OCI-M1 (cell line): ENCODE data around the gene SPTAN1.

Experiments
- DNase-seq: peaks from one replicate; lab custom pipeline; 2025; lab: John Stamatoyannopoulos, UW

The SPTAN1 gene

DNA sequence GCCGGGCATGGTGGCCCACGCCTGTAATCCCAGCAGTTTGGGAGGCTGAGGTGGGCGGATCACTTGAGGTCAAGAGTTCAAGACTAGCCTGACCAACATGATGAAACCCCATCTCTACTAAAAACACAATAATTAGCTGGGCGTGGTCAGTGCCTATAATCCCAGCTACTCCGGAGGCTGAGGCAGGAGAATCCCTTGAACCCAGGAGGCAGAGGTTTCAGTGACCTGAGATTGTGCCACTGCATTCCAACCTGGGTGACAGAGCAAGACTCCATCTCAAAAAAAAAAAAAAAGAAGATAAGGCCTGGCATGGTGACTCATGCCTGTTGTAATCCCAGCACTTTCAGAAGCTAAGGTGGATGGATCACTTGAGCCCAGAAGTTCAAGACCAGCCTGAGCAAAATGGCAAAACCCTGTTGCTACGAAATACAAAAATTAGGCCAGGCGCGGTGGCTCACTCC, 114.1 kb downstream of the SPTAN1 start:
- peak; percentile 28 for DNase-seq

DNA sequence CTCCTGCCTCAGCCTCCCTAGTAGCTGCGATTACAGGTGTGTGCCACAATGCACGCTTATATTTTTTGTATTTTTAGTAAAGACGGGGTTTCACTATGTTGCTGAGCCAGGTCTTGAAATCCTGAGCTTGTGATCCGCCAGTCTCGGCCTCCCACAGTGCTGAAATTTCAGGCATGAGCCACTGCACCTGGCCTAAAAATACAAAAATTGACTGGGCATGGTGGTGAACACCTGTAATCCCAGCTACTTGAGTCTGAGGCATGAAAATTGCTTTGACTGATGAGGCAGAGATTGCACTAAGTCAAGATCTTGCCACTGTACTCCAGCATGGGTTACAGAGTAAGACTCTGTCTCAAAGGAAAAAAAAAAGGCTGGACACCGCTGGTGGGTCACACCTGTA, 117.4 kb downstream of the SPTAN1 start:
- DNase-seq, result no peak

DNA sequence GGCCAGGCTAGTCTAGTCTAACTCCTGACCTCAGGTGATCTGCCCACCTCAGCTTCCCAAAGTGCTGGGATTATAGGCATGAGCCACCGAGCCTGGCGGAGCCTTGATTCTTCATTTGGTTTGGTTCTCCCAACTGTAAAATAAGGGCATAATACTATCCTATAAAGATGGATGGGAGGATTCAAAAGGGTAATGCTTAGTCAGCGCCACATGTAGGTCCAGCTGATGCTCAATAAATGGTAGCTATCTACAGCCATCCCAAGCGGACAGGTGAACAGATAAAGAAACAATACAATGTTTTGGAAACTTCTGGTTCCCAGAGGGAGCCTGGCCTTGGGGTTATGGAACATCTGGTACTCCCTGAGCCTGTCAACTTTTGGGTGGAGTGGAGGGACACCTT, 123.0 kb downstream of the SPTAN1 start:
- no peak for DNase-seq

DNA sequence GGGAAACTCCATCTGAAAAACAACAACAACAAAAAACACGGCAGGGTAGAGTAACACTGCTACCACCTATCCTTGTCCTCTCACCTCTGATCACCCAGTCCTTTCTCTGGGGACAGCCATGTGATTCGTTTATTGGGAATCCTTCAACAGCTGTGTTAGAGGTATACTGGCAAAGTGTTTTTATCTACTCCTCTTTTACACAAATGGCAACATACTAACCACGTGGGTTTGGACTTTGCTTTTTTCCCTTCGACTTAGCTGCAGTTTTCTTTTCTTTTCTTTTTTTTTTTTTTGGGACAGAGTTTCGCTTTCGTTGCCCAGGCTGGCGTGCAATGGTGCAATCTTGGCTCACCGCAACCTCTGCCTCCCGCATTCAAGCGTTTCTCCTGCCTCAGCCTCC, 125.4 kb downstream of the SPTAN1 start:
- DNase-seq, result no peak
